Cerebellar cortex (tissue), 1 donor: ENCODE measurements around the gene OSBPL2.

Experiments
- DNase-seq: peaks from one replicate; pipeline ENCODE4 v3.0.0-alpha.2; 2015; ENCODE audit warnings: low spot score

The OSBPL2 gene

DNA sequence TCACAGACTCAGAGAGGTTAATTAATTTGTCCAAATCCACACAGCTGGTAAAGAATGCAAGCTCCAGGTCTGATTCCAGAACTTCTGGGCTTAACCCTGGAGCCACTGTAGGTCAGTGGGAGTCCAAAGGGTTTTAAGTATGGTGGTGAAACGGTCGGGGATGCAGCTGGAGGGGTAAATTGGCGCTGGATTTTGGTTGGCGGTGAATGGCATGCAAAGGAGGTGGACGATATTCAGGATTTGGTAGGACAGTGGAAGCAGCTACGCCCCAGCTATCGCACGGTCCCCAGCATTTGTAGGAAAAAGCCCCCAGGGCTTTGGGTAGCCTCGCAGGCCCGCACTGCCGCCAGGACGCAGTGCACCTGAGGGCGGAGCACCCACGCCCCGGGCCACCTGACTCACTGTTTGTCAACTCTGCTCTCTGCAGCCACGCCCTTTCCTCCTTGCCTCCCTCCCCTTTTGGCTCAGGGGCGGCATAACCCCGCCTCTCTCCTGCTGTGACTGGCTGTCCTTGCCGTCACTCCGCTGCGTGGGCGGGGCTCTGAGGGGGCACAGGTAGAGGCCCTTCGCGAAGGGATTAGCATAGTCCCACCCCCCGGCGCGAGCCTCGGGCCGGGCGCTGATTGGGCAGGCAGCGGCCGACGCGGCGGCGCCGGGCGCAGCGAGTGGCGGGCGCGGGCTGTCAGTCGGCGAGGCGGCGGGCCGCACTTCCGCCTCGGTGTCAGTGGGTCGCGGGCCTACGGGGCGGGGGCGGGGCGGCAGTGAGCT lies at the start of gene OSBPL2:
TSS of gene OSBPL2 (plus strand) at position 721 of the 768 bp plus-strand sequence. CDS start 17,664 bp downstream, outside the sequence.
- DNase-seq: peak; percentile 99

DNA sequence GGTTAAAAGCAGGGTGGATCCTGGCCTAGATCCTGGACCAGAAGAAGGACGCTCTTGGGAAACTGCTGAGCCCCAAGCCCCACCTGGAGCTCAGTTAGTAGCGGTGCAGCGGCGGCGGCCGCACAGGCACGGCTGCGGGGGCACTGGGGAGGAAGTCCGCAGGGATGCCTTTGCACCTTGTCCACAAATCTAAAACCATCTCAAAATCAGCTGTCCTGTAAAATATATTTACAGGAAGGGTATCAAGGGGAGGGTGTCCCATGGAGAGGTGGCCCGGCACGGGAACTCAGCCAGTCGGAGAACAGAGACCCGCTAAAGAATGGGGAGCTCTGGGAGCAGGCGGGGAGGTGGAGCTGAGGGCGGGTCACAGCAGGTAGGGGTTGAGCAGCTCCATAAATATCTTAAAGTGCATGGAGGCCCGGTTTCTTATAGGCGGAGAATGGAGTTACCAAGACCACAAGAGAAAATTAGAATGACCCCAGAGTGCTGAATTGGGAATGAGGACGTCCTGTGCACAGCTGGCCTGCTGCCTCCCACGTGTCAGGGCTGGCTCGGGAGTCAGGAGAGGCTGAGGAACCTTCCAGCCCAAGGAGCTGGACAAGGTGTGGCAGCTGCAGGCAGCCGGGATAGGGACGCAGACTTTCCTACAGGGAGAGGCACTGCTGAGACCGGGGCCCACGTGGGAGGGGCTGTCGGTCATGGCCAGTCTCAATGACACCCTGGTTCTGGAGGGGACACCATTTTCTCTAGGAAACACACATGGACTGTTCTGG lies 47.5 kb upstream of the OSBPL2 start:
- no peak for DNase-seq

DNA sequence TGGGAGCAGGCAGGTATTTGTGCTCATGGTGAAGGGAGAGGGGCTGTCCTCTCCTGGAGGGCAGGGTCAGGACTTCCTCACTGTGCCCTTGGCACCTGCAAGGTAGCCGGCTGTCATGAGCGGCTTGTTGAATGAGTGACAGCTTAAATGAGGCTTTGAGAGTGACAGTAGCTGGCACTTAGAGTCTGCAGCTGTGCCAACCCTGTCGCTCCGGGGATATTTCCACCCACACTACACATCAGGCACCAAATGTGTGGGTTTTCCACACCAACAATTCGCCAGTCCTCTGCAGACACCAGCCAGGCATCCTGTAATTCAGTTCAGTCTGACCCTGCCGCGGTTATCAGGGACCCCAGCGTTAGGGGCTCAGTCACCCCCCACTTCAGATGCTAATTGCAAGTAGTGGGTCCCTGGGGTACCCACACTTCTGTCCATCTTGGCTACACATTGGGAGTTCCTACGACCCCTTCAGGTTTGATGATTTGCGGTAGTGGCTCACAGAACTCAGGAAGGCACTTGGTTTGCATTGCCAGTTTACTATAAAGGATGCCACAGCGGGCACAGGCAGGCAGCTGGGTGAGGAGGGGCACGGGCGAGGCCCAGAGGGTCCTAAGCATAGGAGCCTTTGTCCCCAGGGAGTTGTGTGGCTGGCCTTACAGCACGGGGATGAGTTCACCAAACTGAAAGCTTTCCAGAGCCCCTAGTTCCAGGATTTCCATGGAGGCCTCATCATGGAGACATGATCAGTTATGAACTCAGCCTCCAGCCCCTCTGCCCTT lies 46.4 kb upstream of the OSBPL2 start:
- no peak for DNase-seq

DNA sequence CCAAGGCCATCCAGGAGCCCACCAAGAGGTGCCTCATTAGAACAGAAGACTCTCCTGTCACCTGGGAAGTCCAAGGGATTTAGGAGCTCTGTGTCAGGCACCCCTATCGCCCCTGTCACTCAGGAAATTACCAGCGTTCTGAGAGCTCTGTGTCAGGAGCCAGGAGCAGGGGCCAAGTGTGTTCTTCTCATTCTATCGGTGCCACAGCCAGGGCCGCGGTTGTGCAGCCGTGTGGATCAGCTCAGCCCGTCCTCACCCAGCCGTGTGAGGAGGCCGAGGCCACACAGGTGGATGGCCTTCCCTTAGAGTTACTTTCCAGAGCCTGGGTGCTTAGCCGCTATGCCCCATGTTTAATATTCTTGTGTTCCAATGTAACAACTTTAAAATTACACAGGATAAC lies 45.7 kb upstream of the OSBPL2 start:
- DNase-seq: no peak

DNA sequence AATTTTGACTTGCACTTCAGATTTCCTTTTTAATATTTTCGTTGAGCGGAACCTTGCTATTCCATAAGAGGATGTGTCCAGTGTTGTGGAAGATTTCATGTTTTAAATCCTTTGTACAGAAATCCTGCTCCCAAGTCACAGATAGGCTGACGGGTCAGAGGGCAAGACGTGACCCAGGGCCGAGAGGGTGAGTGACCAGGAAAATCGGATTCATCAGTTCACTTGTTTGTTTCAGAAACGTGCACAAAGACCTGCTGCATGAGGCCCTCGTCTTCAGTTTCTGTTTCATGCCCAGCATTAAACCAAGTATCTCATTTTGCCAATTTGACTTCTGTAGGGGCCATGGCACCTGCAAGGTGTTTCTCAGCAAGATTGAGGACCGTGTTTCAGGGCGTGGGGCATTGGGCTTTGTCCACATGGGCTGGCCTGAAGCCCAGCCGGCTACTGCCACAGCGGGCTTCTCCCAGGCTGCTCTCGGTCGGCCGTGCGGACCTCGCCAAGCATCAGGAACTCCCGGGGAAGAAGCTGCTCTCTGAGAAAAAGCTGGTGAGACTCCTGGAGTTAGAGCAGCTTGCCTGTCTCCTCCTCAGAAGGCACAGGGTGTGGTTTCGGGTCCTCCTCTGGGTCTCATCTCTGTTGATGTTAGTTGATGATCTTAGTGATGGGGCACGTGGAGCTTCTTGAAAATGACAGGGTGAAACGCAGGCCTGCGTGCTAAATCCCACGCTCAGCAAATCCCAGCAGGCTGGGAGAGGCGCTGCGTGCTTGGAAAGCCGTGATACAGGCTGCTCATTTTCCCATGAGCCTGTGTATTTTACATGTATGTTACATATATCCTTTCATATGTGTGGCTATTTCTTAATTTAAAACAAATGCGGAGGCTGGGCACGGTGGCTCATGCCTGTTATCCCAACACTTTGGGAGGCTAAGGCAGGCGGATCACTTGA lies 45.0 kb upstream of the OSBPL2 start:
- peak; percentile 55 for DNase-seq

DNA sequence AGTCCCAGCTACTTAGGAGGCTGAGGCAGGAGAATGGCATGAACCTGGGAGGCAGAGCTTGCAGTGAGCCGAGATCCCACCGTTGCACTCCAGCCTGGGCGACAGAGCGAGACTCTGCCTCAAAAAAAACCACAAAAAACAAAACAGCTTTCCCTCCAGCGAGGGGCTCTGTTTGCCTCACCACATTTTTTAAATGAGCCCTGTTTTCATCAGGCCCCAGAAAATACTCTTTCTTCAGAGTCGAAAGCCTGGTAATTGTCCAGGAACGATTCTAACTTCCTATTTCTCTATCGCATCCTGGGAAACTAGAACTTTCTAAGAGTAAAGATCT lies 43.3 kb upstream of the OSBPL2 start:
- DNase-seq: no peak

DNA sequence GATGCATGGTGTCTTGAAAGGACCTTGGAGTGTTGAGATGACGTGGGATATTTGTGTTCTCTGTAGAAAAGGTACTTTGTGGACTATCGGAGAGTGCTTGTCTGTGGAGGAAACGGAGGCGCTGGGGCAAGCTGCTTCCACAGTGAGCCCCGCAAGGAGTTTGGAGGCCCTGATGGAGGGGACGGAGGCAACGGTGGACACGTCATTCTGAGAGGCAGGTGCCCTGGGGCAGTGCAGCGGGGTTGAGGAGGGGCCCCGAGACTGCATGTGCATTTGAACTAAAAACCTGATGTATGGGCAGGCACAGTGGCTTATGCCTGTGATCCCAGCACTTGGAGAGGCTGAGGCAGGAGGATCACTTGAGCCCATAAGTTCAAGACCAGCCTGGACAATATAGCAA lies 42.6 kb upstream of the OSBPL2 start:
- DNase-seq: no peak

DNA sequence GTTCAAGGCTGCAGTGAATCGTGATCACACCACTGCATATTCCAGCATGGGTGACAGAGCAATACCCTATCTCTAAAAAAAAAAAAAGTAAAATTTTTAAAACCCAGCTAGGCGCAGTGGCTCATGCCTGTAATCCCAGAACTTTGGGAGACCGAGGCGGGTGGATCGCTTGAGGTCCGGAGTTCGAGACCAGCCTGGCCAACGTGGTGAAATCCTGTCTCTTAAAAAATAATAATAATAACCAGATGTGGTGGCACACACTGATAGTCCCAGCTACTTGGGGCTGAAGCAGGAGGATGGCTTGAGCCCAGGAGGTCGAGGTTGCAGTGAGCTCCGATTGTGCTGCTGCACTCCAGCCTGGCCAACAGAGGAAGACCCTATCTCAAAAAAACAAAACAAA lies 42.0 kb upstream of the OSBPL2 start:
- no peak for DNase-seq

DNA sequence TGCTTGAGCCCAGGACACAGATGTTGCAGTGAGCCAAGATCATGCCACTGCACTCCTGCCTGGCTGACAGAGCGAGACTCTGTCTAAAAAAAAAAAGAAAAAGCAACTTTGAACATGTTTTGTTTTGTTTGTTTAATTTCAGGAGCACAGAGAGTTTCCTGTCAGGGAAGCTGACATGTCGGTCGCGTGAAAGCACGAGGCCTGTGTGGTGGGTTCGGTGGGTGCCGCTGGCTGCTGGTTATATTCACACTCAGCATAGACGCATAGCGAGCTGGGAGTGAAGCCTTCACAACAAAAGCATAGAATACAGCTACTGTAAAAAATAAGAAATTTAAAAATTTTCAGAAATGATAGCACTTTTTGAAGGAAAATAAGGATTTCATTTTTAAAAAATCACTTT lies 41.0 kb upstream of the OSBPL2 start:
- DNase-seq: no peak

DNA sequence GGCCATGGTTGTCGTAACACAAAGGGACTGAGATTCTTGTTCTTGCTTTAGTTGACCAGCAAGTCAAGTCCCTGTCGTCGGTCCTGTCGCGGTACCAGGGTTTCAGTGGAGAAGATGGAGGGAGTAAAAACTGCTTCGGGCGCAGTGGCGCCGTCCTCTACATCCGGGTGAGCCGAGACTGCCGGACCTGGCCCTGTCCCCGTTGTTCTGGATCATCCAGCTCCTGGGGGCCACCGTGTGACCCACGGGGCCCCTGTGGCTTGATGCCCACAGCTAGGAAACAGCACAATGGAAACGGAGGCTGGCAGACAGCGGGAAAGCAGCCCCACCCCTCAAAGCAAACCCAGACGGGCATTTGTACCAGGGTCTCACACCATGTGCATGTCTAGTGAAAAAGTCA lies 40.5 kb upstream of the OSBPL2 start:
- no peak for DNase-seq

DNA sequence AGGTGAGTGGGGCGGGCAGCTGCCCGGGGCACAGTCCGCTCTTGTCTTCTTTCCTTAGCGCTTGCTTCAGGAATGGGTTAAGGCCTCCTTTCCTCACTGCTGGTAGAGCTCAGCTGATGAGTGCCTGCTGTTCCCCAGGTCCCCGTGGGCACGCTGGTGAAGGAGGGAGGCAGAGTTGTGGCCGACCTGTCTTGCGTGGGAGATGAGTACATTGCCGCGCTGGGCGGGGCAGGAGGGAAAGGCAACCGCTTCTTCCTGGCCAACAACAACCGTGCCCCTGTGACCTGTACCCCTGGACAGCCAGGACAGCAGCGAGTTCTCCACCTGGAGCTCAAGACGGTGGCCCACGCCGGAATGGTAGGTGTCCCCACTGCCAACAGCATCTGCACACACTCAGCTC lies 39.8 kb upstream of the OSBPL2 start:
- DNase-seq: no peak

DNA sequence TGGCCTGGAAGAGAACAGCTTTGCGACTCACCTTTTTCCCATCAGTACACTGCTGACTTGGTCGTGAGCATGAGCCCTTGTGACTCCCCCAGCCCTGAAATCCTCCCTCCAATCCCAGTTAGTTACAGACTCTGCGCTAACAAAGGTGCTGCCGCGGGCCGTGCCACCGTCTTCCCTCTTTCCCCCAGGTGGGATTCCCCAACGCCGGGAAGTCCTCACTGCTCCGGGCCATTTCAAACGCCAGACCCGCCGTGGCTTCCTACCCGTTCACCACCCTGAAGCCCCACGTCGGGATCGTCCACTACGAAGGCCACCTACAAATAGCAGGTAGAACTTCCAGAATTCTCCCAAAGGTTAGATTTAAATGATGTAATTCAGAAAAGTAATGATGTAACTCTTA lies 39.4 kb upstream of the OSBPL2 start:
- DNase-seq: no peak

DNA sequence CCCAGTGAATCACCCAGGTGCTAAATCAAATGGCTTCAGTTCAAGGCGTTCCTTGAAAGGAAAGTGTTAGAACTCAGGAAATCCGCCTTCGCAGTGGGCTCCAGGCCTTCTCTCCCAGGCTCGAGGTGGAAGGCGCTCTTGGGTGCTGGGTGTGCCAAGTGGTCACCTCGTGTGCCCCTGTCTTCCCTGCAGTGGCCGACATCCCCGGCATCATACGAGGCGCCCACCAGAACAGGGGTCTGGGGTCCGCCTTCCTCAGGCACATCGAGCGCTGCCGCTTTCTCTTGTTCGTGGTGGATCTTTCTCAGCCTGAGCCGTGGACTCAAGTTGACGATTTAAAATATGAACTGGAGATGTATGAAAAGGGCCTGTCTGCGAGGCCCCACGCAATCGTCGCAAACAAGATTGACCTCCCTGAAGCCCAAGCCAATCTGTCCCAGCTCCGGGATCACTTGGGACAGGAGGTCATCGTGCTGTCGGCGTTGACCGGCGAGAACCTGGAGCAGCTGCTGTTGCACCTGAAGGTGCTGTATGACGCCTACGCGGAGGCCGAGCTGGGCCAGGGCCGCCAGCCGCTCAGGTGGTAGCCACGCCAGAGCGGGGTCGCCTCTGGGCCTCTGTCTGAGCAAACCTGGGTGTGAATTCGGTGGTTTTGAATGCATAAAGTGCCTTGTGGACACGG lies 37.7 kb upstream of the OSBPL2 start:
- no peak for DNase-seq

DNA sequence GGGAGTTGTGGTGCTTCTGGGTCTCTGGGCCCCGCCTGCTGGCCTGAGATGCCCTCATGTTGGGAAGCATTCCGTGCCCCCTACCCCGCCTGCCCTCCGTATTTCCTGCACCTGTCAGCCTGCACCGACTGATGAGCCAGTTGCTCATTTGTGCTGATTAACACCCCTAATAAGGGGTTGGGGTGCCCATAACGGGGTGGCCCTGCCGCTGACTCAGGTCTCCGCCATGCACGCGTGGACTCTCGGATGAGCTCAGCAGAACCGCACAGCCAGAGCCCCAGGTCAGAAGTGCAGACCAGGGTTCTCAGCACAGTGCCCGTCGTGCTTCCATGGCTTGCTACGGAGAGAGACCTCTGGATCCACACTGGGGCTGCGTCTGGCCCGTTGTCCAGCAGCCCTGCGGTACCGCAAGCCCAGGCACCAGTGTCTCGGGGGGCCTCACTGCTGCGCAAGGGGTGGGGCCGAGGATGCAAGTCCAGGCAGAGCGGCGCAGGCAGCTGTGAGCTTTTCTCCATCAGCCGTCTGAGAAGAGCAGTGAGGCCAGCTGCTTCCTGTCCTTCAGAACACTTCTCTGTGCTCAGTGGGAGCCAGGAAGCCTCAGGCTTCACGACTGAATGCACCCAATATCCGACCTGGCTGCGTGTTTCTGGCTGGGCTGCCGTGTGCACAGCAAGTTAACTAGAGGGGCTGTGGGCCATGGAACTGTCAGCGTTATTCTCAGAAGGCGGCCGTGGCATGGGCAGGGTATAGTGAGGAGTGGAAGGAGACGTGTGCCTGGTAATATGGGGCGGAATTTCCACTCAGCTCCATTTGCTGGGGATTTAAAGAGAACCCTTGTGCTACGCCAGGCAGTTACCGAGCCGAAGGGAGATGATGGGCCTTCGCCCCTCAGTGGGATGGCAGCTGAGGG lies 36.9 kb upstream of the OSBPL2 start:
- DNase-seq: peak; percentile 53

DNA sequence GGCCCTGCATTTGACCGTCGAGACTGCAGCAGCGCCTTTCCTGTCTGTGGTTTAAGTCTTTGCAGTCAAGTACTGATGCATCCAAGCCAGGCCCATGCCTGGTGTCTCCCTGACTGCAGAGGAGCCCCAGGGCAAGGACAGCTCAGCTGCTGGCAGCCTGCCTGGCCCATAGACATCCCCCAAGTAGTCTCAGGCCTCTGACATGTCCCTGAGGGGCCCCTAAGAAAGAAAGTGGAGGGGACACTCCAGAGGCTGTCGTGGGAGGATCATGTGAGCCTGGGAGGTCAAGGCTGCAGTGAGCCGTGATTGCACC lies 36.3 kb upstream of the OSBPL2 start:
- DNase-seq: no peak

DNA sequence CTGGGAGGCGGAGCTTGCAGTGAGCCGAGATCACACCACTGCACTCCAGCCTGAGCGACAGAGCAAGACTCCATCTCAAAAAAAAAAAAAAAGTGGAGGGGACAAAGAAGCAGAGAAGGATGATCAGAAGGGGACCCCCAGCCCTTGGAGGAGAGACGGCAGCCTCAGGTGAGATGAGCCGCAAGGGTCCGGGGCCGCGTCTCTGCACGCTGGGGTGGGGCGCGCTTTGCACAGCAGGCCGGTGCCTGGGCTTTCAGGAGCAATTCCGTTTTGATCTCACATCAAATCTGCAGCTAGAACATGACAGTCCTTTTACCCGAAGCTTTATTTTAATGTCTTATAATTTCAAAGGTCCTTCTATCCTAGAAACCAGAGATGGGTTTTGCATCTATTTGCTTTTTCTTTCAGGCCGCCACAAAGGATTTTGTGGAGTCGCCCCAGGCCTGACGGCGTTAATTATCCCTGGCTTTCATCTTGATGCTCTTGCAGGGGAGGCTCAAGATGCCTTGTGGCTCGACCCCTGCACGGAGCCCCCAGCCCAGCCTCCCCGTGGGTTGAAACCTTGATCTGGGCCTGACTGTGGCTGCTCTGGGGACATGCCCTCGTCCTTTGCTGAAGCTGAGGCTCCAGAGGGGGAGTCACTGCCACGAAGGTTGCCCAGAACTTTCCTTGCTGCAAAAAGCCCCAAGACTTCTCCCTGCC lies 35.5 kb upstream of the OSBPL2 start:
- no peak for DNase-seq

DNA sequence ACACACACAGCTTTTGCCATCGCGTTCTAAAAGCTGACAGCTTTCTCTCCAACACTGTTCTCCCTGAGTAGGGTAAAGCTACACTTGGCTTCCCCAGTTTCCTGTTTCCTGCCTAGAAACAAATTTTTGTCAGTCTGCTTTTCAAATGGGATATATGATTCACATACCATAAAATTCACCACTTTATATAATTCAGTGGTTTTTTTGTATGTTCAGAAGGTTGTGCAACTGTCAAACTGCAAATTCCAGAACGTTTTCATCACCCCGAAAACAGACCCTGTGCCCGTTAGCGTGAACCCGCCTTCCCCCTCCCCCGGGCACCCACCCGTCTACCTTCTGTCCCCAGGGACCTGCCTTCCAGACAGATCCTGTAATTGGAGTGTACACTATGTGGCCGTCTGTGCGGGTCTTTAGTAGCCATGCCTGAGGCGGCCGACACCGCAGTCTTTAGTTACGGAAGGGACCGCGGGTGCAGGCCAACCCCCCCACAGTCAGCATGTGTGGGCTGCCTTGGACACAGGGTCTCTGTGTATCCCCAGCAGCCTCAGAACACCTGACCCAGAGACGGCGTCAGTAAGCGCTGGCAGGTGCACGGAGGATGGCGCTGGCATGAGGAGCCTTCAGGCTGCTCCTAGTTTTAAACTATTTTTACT lies 34.8 kb upstream of the OSBPL2 start:
- no peak for DNase-seq

DNA sequence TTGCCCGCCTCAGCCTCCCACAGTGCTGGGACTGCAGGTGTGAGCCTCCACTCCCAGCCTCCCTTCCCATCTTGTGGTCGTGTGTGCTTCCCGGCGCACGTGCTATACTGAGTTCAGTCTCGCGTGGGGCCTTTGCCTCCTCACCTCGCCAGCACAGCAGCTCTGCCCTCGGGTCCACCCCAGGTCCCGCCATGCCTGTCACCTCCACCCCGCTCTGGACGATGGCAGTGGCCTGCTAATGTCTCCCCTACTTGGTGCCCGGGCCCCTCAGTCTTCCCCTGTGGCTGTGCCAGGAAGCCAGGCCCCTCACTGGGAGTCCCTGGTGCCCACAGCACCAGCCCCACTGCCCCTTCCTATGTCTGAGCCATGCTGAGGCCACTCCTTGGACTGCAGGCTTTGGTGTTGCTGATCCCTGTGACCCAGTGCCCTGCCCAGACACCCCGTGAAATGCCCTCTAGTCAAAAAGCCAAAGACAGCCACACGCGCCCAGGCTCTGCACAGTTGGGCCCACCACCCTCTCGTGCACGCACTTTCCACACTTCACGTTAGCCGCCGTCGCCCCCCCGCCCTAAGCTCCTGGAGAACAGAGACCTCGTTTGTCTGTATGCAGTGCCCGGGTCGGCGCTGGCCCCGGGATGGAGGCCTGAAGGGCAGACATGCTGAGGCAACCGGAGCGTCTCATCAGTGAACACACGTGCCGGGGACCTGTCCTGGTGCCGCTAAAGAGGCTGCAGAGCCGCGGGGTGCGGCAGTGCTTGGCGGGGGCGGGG lies 32.5 kb upstream of the OSBPL2 start:
- no peak for DNase-seq
